Stimulated activated CD8-positive, alpha-beta memory T cell treated with anti-CD3 and anti-CD28 coated beads, Interleukin-7, amount 100 ng/mL, for 48 hours (primary cell): Measurements from ENCODE around the gene PORCN.
A peak's percentile ranks its signal among the peaks of the same experiment; 100 is the strongest.

Experiments
- DNase-seq, 2 donors: peaks; one replicate each; pipeline ENCODE4 v3.0.0-alpha.2; 2020; ENCODE audit warnings: low read depth in 1 of 2; ENCODE audit errors: extremely low read depth in 1 of 2

The PORCN gene

GRCh38 chrX:48475774-48476577, 32.8 kb upstream of the PORCN start, which contains the start of gene FTSJ1:
Gene FTSJ1 (plus strand): TSS chrX:48476199. CDS start chrX:48478048, 1,849 bp downstream.
- peak; percentile 61 to 73 for DNase-seq

GRCh38 chrX:48476919-48477318, 31.9 kb upstream of the PORCN start:
- DNase-seq = no peak

- no peak for DNase-seq
These were observed 30.6 kb upstream of the PORCN start for GRCh38 chrX:48477960-48478755.

- DNase-seq = no peak
These were observed 30.0 kb upstream of the PORCN start for GRCh38 chrX:48478806-48479205.

GRCh38 chrX:48480142-48480541, 28.6 kb upstream of the PORCN start:
- DNase-seq = no peak

GRCh38 chrX:48480583-48480982, 28.2 kb upstream of the PORCN start:
- no peak for DNase-seq

GRCh38 chrX:48482526-48482925, 26.3 kb upstream of the PORCN start:
- DNase-seq = no peak

- no peak for DNase-seq
These were observed 21.4 kb upstream of the PORCN start for GRCh38 chrX:48487362-48487798.

GRCh38 chrX:48488034-48488433, 20.8 kb upstream of the PORCN start:
- no peak for DNase-seq

GRCh38 chrX:48489296-48489695, 19.5 kb upstream of the PORCN start:
- no peak for DNase-seq

GRCh38 chrX:48489892-48490291, 18.9 kb upstream of the PORCN start:
- DNase-seq = no peak

GRCh38 chrX:48490661-48491060, 18.1 kb upstream of the PORCN start:
- no peak for DNase-seq

- DNase-seq = no peak
These were observed 17.0 kb upstream of the PORCN start for GRCh38 chrX:48491809-48492208.

- DNase-seq = no peak
These were observed 16.4 kb upstream of the PORCN start for GRCh38 chrX:48492293-48492910.

GRCh38 chrX:48493890-48494364, 14.9 kb upstream of the PORCN start:
- no peak for DNase-seq

- DNase-seq = no peak
These were observed 12.1 kb upstream of the PORCN start for GRCh38 chrX:48496660-48497059.

- no peak for DNase-seq
These were observed 10.9 kb upstream of the PORCN start for GRCh38 chrX:48497871-48498270.

- no peak for DNase-seq
These were observed 10.4 kb upstream of the PORCN start for GRCh38 chrX:48498374-48498809.

- no peak for DNase-seq
These were observed 4.5 kb upstream of the PORCN start for GRCh38 chrX:48504261-48504660.

GRCh38 chrX:48505481-48505880, 3.3 kb upstream of the PORCN start:
- no peak for DNase-seq

GRCh38 chrX:48507246-48507645, 1.5 kb upstream of the PORCN start:
- no peak for DNase-seq
